Measurements from ENCODE around the gene TIMD4. TPM values are rescaled to one million over a fixed set of nuclear protein-coding genes. Genes with fewer than 3 reads are reported as not detected.
"Not testable (repeated sequence)": the region's sequence is repeated elsewhere in the genome, so short reads cannot be mapped to it uniquely, and the experiment has no call there.

Gene TIMD4
- total RNA-seq, 2 donors from 2014 or later = 0.42 to 2.8 TPM

DNA sequence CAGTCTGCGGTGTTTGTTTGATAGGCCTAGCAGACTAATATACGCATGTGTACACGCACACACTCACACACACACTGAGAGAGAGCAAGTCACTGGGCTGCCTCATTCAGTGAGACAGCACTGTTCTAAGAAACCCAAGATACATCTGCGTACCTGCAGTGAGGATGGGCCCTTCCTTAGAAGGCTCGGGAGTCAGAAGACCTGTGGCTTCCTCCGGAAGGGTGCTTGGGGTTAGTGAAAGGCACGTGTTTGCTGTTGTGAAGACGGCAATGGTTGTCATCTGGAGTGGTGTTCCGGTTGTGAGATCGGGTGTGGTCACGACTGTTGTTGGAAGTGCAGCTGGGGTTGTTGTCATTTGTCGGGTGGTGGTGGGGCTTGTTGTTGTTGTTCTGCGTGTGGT, 11.7 kb downstream of the TIMD4 start:
- Histone ChIP-seq H3K9me3 (no peaks in the 10 kb centered on the region), H3K27ac (no peak overlapping the region), H3K4me1 (no peaks in the 10 kb centered on the region), H3K9ac (ENCODE audit: low read depth in 2 of 2, low read length in 2 of 2) (no peak overlapping the region), H3K4me3 (no peak overlapping the region), H3K27me3 (no peaks in the 10 kb centered on the region), H3K36me3 (no peaks in the 10 kb centered on the region)
- DNase-seq = no peak
- TF ChIP-seq, protein P1, sequence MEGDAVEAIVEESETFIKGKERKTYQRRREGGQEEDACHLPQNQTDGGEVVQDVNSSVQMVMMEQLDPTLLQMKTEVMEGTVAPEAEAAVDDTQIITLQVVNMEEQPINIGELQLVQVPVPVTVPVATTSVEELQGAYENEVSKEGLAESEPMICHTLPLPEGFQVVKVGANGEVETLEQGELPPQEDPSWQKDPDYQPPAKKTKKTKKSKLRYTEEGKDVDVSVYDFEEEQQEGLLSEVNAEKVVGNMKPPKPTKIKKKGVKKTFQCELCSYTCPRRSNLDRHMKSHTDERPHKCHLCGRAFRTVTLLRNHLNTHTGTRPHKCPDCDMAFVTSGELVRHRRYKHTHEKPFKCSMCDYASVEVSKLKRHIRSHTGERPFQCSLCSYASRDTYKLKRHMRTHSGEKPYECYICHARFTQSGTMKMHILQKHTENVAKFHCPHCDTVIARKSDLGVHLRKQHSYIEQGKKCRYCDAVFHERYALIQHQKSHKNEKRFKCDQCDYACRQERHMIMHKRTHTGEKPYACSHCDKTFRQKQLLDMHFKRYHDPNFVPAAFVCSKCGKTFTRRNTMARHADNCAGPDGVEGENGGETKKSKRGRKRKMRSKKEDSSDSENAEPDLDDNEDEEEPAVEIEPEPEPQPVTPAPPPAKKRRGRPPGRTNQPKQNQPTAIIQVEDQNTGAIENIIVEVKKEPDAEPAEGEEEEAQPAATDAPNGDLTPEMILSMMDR (IDR thresholded peaks at IDR 0.05) = no peak
- intact Hi-C loops (cut with DNase I) = no loop called here

DNA sequence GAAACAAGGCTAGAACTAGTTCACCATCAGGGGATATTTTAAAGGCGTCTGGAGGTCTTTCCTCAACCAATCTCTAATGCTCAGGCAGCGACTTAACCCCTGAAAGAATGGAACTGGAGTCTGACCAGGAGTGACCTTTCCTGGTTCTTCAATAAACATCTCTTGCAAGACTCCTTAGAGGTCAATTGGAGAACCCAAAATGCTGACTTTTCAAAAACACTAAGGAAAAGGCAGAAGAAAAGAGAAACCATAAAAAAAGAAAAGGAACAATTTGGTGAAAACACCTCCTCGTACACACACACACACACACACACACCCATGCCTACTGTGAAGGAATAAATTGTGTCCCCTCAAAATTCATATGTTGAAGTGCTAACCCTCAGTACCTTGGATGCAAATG, 12.3 kb downstream of the TIMD4 start:
- no peak for DNase-seq
- no peak overlapping the region for H3K9ac ChIP-seq (ENCODE audit: low read depth in 2 of 2, low read length in 2 of 2)
- H3K27ac ChIP-seq = no peak overlapping the region
- H3K9me3 ChIP-seq = no peaks in the 10 kb centered on the region
- H3K27me3 ChIP-seq = no peaks in the 10 kb centered on the region
- H3K36me3 ChIP-seq = no peaks in the 10 kb centered on the region
- TF ChIP-seq, protein P1 (IDR thresholded peaks at IDR 0.05) = no peak
- intact Hi-C loops (cut with DNase I) = no loop called here
- H3K4me3 ChIP-seq = no peak overlapping the region
- H3K4me1 ChIP-seq = no peaks in the 10 kb centered on the region

DNA sequence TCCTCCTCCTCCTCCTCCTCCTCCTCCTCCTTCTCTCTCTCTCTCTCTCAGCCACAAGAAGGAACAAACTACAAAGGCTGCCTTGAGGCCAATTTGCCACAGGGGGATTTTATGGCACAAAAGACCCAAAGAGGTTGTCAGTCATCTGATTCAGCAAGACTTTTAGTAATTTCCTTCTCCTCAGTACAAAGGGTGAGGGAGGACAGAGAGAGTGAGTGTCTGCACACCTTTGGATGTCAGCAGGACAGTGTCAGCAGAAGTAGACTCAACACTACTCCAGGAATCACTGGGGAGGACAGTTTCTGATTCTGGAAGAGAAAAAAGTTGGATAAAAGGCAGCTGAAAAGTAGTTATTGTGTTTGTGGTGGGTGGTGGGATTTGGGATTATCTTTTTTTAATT, 13.6 kb downstream of the TIMD4 start:
- intact Hi-C loops (cut with DNase I) = no loop called here
- no peaks in the 10 kb centered on the region for H3K4me1 ChIP-seq

DNA sequence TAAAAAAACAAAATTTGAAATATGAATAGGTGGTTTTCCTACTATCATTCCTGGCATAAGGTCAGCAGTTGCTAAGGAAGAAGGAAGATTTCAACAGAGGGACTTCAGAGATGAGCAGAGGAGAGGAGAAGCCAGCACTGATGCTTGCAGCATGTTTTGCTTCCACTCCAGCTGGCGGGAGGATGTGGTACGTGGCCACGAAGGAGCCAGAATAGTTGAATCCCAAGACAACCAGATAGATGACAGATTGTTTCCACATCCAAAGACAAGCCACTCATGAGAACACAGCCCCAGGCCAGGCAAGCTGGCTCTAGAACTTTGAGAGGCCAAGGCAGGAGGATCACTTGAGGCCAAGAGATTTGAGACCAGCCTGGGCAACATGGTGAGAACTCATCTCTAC, 15.1 kb downstream of the TIMD4 start:
- DNase-seq = no peak
- Histone ChIP-seq H3K9ac (ENCODE audit: low read depth in 2 of 2, low read length in 2 of 2) (no peak overlapping the region), H3K27ac (no peak overlapping the region), H3K4me3 (no peak overlapping the region), H3K27me3 (no peaks in the 10 kb centered on the region), H3K9me3 (no peaks in the 10 kb centered on the region), H3K4me1 (no peaks in the 10 kb centered on the region), H3K36me3 (no peaks in the 10 kb centered on the region)
- TF ChIP-seq, protein P1 (IDR thresholded peaks at IDR 0.05) = no peak
- intact Hi-C loops (cut with DNase I) = no loop called here

More for the DNA sequence above, 13.6 kb downstream of the TIMD4 start:
- Histone ChIP-seq H3K4me3 (no peak overlapping the region), H3K9ac (ENCODE audit: low read depth in 2 of 2, low read length in 2 of 2) (no peak overlapping the region), H3K27ac (no peak overlapping the region), H3K27me3 (no peaks in the 10 kb centered on the region), H3K9me3 (no peaks in the 10 kb centered on the region), H3K36me3 (no peaks in the 10 kb centered on the region)
- TF ChIP-seq, protein P1 (IDR thresholded peaks at IDR 0.05) = no peak
- DNase-seq = no peak

DNA sequence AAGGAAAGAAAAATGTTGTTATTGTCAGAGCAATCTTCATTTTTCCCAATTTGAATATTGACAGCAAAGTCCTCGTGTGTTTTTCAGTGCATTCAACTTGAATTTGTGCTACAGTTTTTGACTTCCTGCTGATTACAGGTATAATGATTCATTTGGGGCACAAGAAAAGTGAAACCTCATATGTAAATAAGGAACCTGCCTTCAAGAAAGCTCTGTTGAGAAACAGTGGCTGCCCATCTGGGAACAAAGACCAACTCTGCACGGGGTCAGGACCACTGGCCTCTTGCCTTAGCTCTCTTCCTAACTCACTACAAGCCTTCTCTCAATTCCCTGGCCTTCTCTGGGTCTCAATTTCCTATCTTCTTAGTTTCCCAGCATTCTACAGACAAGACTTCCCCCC, 21.0 kb downstream of the TIMD4 start:
- Histone ChIP-seq H3K9me3 (no peaks in the 10 kb centered on the region), H3K4me3 (no peak overlapping the region), H3K4me1 (no peaks in the 10 kb centered on the region), H3K36me3 (no peaks in the 10 kb centered on the region), H3K9ac (ENCODE audit: low read depth in 2 of 2, low read length in 2 of 2) (no peak overlapping the region), H3K27ac (no peak overlapping the region), H3K27me3 (no peaks in the 10 kb centered on the region)
- TF ChIP-seq, protein P1 (IDR thresholded peaks at IDR 0.05) = no peak
- DNase-seq = no peak
- intact Hi-C loops (cut with DNase I) = no loop called here

DNA sequence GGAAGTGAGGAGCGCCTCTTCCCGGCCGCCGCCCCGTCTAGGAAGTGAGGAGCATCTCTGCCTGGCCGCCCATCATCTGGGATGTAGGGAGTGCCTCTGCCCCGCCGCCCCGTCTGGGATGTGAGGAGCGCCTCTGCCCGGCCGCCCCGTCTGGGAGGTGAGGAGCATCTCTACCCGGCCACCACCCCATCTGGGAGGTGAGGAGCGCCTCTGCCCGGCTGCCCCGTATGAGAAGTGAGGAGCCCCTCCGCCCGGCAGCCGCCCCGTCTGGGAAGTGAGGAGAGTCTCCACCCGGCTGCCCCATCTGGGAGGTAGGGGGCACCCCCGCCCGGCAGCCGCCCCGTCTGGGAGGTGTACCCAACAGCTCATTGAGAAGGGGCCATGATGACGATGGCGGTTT, 22.6 kb downstream of the TIMD4 start:
- H3K4me3 ChIP-seq; H3K4me1 ChIP-seq; DNase-seq; H3K27me3 ChIP-seq; H3K27ac ChIP-seq; H3K9ac ChIP-seq (ENCODE audit: low read depth in 2 of 2, low read length in 2 of 2); intact Hi-C loops (cut with DNase I); H3K9me3 ChIP-seq; H3K36me3 ChIP-seq: not testable (repeated sequence)

Data from colonic mucosa (tissue), 4 donors.